WTC11 (cell line): Measurements from ENCODE around the gene GPX3. TPM values are rescaled to one million over a fixed set of nuclear protein-coding genes. Genes with fewer than 3 reads are reported as not detected.

Source experiments
- ATAC-seq: fragments of 200-7000 bp; cut with Tn5 transposase; 2 replicates; pipeline ENCODE4 v1.10.0; 2021; ENCODE audit warnings: mild to moderate bottlenecking, moderate library complexity
- CTCF ChIA-PET: fragments of 300-600 bp; sonication (Branson Sonifier 250); formaldehyde crosslinking; loops from one replicate; lab custom pipeline; 2021; ENCODE audit warnings: antibody characterized with exemption; lab: Charles Lee
- POLR2A ChIA-PET: fragments of 350-600 bp; sonication (Branson Sonifier 250); formaldehyde crosslinking; loops from one replicate; lab custom pipeline; 2021; ENCODE audit warnings: antibody characterized with exemption; lab: Charles Lee
- DNase-seq: peaks from one replicate; pipeline ENCODE4 v3.0.0; 2021; ENCODE audit warnings: low spot score
- H3K27ac Mint-ChIP-seq: 2 replicates; pipeline ENCODE4 v1.8.0; 2021; ENCODE audit warnings: mixed read lengths
- H3K27me3 Mint-ChIP-seq: 2 replicates; pipeline ENCODE4 v1.8.0; 2021; ENCODE audit warnings: low read depth, mild to moderate bottlenecking, moderate library complexity, mixed read lengths
- H3K36me3 Mint-ChIP-seq: 2 replicates; pipeline ENCODE4 v1.8.0; 2021; ENCODE audit warnings: mixed read lengths
- H3K4me1 Mint-ChIP-seq: 2 replicates; pipeline ENCODE4 v1.8.0; 2022; ENCODE audit warnings: mixed read lengths
- H3K4me3 Mint-ChIP-seq: 2 replicates; pipeline ENCODE4 v1.8.0; 2021; ENCODE audit warnings: mild to moderate bottlenecking, moderate library complexity, mixed read lengths
- H3K9me3 Mint-ChIP-seq: 2 replicates; pipeline ENCODE4 v1.8.0; 2021; ENCODE audit warnings: mixed read lengths
- AR ChIP-seq: fragments of 250-450 bp; sonication (Bioruptor Pico); IDR thresholded peaks from 2 replicates; pipeline ENCODE4 v1.9.0; 2021; ENCODE audit warnings: mild to moderate bottlenecking
- ATF6 ChIP-seq: sonication (generic); formaldehyde crosslinking; IDR thresholded peaks from 2 replicates; pipeline ENCODE4 v1.8.1; 2023; ENCODE audit warnings: mild to moderate bottlenecking, missing genetic modification reagents
- E2F4 ChIP-seq: sonication (generic); formaldehyde crosslinking; IDR thresholded peaks from 2 replicates; pipeline ENCODE4 v1.8.1; 2022; ENCODE audit warnings: low read depth, mild to moderate bottlenecking, moderate library complexity, missing genetic modification reagents, borderline replicate concordance
- MAX ChIP-seq: sonication (generic); formaldehyde crosslinking; IDR thresholded peaks from 2 replicates; pipeline ENCODE4 v1.8.0; 2022; ENCODE audit warnings: mild to moderate bottlenecking, missing genetic modification reagents
- NFE2L1 ChIP-seq: sonication (generic); formaldehyde crosslinking; IDR thresholded peaks from 2 replicates; pipeline ENCODE4 v1.8.1; 2023; ENCODE audit warnings: missing genetic modification reagents
- NR2C2 ChIP-seq: sonication (generic); formaldehyde crosslinking; IDR thresholded peaks from 2 replicates; pipeline ENCODE4 v1.8.0; 2022; ENCODE audit warnings: mild to moderate bottlenecking, missing genetic modification reagents
- PRDM15 ChIP-seq: sonication (generic); formaldehyde crosslinking; IDR thresholded peaks from 2 replicates; pipeline ENCODE4 v1.8.0; 2022; ENCODE audit warnings: missing genetic modification reagents
- RELA ChIP-seq: sonication (generic); formaldehyde crosslinking; IDR thresholded peaks from 2 replicates; pipeline ENCODE4 v1.8.1; 2022; ENCODE audit warnings: missing genetic modification reagents, mild to moderate bottlenecking, borderline replicate concordance
- RORB ChIP-seq: fragments of 250-450 bp; sonication (Bioruptor Pico); IDR thresholded peaks from 2 replicates; pipeline ENCODE4 v1.9.0; 2021; ENCODE audit warnings: mild to moderate bottlenecking
- USF1 ChIP-seq: sonication (generic); formaldehyde crosslinking; IDR thresholded peaks from 2 replicates; pipeline ENCODE4 v1.8.0; 2022; ENCODE audit warnings: mild to moderate bottlenecking, missing genetic modification reagents
- ZNF232 ChIP-seq: sonication (generic); formaldehyde crosslinking; IDR thresholded peaks from 2 replicates; pipeline ENCODE4 v1.8.0; 2022; ENCODE audit warnings: mild to moderate bottlenecking, missing genetic modification reagents
- ZNF416 ChIP-seq: fragments of 250-450 bp; sonication (Bioruptor Pico); IDR thresholded peaks from 2 replicates; pipeline ENCODE4 v1.9.0; 2021; ENCODE audit warnings: mild to moderate bottlenecking, inconsistent platforms
- total RNA-seq: library from RNA; stranded (reverse); gene quantifications from 3 replicates; pipeline ENCODE4 v1.2.3, GENCODE V29; 2021

The GPX3 gene
- total RNA-seq, 1 experiment from 2014 or later = 24.5 TPM

GRCh38 chr5:151020304-151021110 is at the start of gene GPX3 (continued):
- no peak for TF ChIP-seq ZNF416
- no peak for TF ChIP-seq ZNF232 (CRISPR knock-in tag)
- TF ChIP-seq PRDM15 (CRISPR knock-in tag) = no peak
- no peak for TF ChIP-seq RELA (CRISPR knock-in tag)
- TF ChIP-seq AR (CRISPR knock-in tag) = no peak
- TF ChIP-seq ATF6 (CRISPR knock-in tag) = no peak
- no peak for TF ChIP-seq NR2C2 (CRISPR knock-in tag)

- H3K4me1 Mint-ChIP-seq = no peaks in the 10 kb centered on the region
- H3K27me3 Mint-ChIP-seq = peaks cover 9% of the 10 kb centered on the region
- H3K4me3 Mint-ChIP-seq = no peak overlapping the region
- H3K36me3 Mint-ChIP-seq = no peaks in the 10 kb centered on the region; the same call in 1 of the 2 replicates
- ATAC-seq (no peak), DNase-seq (no peak)
- POLR2A ChIA-PET = no interaction called here
- no peak overlapping the region for H3K27ac Mint-ChIP-seq
- peaks cover 52% of the 10 kb centered on the region for H3K9me3 Mint-ChIP-seq
- CTCF ChIA-PET = no interaction called here
- TF ChIP-seq NFE2L1 (CRISPR knock-in tag) = no peak
- no peak for TF ChIP-seq RORB
- no peak for TF ChIP-seq E2F4 (CRISPR knock-in tag)
- no peak for TF ChIP-seq MAX
- no peak for TF ChIP-seq NR2C2 (CRISPR knock-in tag)
- no peak for TF ChIP-seq ZNF416
- no peak for TF ChIP-seq USF1
These were observed 41.8 kb upstream of the GPX3 start for GRCh38 chr5:150978590-150978989.
